Vagina (tissue), 2 donors: ENCODE data around the gene HPX. TPM values are rescaled to one million over a fixed set of nuclear protein-coding genes. Genes with fewer than 3 reads are reported as not detected.
A peak's percentile ranks its signal among the peaks of the same experiment; 100 is the strongest.

ENCODE experiments used
- DNase-seq, 2 donors: peaks; one replicate each; pipeline ENCODE4 v3.0.0-alpha.2; 2017; ENCODE audit errors: extremely low spot score in 2 of 2
- H3K27ac ChIP-seq: fragments of 200-600 bp; sonication (generic); one replicate; pipeline ENCODE4 v1.5.1; 2019
- H3K27me3 ChIP-seq: fragments of 200-600 bp; sonication (generic); one replicate; pipeline ENCODE4 v1.5.1; 2019
- H3K36me3 ChIP-seq, 2 donors: fragments of 200-600 bp; sonication (generic); one replicate each; pipeline ENCODE4 v1.5.1; 2017 to 2019
- H3K4me1 ChIP-seq: fragments of 200-600 bp; sonication (generic); one replicate; pipeline ENCODE4 v1.5.1; 2019
- H3K4me3 ChIP-seq, 2 donors: fragments of 200-600 bp; sonication (generic); 1 replicate in 1 of 2; 2 replicates in 1 of 2; pipeline ENCODE4 v1.5.1; 2016 to 2019
- H3K9me3 ChIP-seq: fragments of 200-600 bp; sonication (generic); one replicate; pipeline ENCODE4 v1.5.1; 2019
- POLR2A ChIP-seq, 2 donors: fragments of 450-650 bp; IDR thresholded peaks; one replicate each; pipeline ENCODE4 v1.6.1; 2017; ENCODE audit warnings: antibody characterized with exemption in 2 of 2, mild to moderate bottlenecking in 2 of 2, moderate library complexity in 2 of 2
- POLR2AphosphoS5 ChIP-seq, 2 donors: sonication (generic); formaldehyde crosslinking; IDR thresholded peaks; one replicate each; pipeline ENCODE4 v1.9.0; 2017; ENCODE audit warnings: antibody characterized with exemption in 2 of 2, mild to moderate bottlenecking in 2 of 2, low read depth in 1 of 2; ENCODE audit not compliant: insufficient read depth in 1 of 2
- intact Hi-C: fragments of 100-400 bp; cut with DNase I; formaldehyde crosslinking; loops from one replicate; pipeline ENCODE4 v1.15.1; 2023
- total RNA-seq: library from RNA; depleted of rRNA; stranded (reverse); fragments of >200 nt; gene quantifications from one replicate; pipeline ENCODE4 v1.2.3, GENCODE V29; 2016
- TF ChIP-seq, protein P1 (sequence below), 3 experiments: fragments of 450-650 bp in 2 of 3; fragments of 200-600 bp in 1 of 3; sonication (generic) in 1 of 3; IDR thresholded peaks; one replicate each; pipeline ENCODE4 v1.5.1; 2017 to 2019; ENCODE audit warnings: antibody characterized with exemption in 3 of 3, mild to moderate bottlenecking in 2 of 3, moderate library complexity in 2 of 3

The HPX gene
- total RNA-seq, 1 donor from 2014 or later = 0.98 TPM

- intact Hi-C loops = no loop called here
- TF ChIP-seq, protein P1, sequence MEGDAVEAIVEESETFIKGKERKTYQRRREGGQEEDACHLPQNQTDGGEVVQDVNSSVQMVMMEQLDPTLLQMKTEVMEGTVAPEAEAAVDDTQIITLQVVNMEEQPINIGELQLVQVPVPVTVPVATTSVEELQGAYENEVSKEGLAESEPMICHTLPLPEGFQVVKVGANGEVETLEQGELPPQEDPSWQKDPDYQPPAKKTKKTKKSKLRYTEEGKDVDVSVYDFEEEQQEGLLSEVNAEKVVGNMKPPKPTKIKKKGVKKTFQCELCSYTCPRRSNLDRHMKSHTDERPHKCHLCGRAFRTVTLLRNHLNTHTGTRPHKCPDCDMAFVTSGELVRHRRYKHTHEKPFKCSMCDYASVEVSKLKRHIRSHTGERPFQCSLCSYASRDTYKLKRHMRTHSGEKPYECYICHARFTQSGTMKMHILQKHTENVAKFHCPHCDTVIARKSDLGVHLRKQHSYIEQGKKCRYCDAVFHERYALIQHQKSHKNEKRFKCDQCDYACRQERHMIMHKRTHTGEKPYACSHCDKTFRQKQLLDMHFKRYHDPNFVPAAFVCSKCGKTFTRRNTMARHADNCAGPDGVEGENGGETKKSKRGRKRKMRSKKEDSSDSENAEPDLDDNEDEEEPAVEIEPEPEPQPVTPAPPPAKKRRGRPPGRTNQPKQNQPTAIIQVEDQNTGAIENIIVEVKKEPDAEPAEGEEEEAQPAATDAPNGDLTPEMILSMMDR (IDR thresholded peaks at IDR 0.05) = no peak
- no peak for TF ChIP-seq POLR2A (IDR thresholded peaks at IDR 0.05)
- no peak for TF ChIP-seq POLR2AphosphoS5 (IDR thresholded peaks at IDR 0.05; ENCODE audit: insufficient read depth in 1 of 2, low read depth in 1 of 2)
- Histone ChIP-seq H3K4me3 (no peak overlapping the region), H3K36me3 (no peaks in the 10 kb centered on the region), H3K4me1 (peaks cover 38% of the 10 kb centered on the region), H3K27me3 (no peaks in the 10 kb centered on the region), H3K9me3 (no peaks in the 10 kb centered on the region), H3K27ac (peak overlapping the region; percentile 64)
- DNase-seq = no peak
These were observed 28.8 kb upstream of the HPX start for GRCh38 chr11:6469599-6469998.

- Histone ChIP-seq H3K27me3 (no peaks in the 10 kb centered on the region), H3K4me3 (no peak overlapping the region), H3K27ac (peak overlapping the region; percentile 64), H3K9me3 (no peaks in the 10 kb centered on the region), H3K36me3 (peaks cover 0 to 5% of the 10 kb centered on the region in 2 donors), H3K4me1 (peaks cover 33% of the 10 kb centered on the region)
- intact Hi-C loops = no loop called here
- no peak for TF ChIP-seq POLR2A (IDR thresholded peaks at IDR 0.05)
- TF ChIP-seq POLR2AphosphoS5 (IDR thresholded peaks at IDR 0.05; ENCODE audit: insufficient read depth in 1 of 2, low read depth in 1 of 2) = peak in 1 of 2 donors; percentile 44
- DNase-seq = no peak
These were observed 28.1 kb upstream of the HPX start for GRCh38 chr11:6468712-6469495.

DNA sequence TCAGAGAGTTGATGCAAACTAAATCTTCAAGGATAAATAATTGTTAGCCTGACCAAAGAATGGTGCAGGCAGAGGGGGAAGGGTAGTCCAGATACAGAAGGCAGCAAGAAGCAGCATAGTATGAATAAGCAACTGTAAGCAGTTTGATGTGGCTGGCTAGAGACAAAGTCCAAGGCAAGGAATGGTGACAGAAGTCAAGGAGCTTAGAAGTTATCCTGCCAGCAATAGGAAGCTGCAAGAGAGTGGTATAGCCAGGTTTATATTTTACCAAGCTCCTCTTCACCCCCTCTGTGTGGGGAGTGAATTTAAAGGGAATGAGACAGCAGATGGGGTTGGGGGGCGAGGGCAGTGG, 18.3 kb upstream of the HPX start:
- intact Hi-C loops = no loop called here
- DNase-seq = no peak
- Histone ChIP-seq H3K27me3 (no peaks in the 10 kb centered on the region), H3K27ac (no peak overlapping the region), H3K4me1 (no peaks in the 10 kb centered on the region), H3K4me3 (no peak overlapping the region), H3K36me3 (peaks cover 5 to 65% of the 10 kb centered on the region in 2 donors), H3K9me3 (no peaks in the 10 kb centered on the region)
- TF ChIP-seq, protein P1 (IDR thresholded peaks at IDR 0.05) = no peak

- no peak overlapping the region for H3K27ac ChIP-seq
- H3K27me3 ChIP-seq = no peaks in the 10 kb centered on the region
- peaks cover 5 to 63% of the 10 kb centered on the region in 2 donors for H3K36me3 ChIP-seq
- intact Hi-C loops = no loop called here
- DNase-seq = no peak
- no peak overlapping the region for H3K4me3 ChIP-seq
- TF ChIP-seq POLR2A (IDR thresholded peaks at IDR 0.05) (no peak), POLR2AphosphoS5 (IDR thresholded peaks at IDR 0.05; ENCODE audit: insufficient read depth in 1 of 2, low read depth in 1 of 2) (no peak)
- TF ChIP-seq, protein P1 (IDR thresholded peaks at IDR 0.05) = no peak
- no peaks in the 10 kb centered on the region for H3K4me1 ChIP-seq
- no peaks in the 10 kb centered on the region for H3K9me3 ChIP-seq
These were observed 17.7 kb upstream of the HPX start for GRCh38 chr11:6458352-6459098.

DNA sequence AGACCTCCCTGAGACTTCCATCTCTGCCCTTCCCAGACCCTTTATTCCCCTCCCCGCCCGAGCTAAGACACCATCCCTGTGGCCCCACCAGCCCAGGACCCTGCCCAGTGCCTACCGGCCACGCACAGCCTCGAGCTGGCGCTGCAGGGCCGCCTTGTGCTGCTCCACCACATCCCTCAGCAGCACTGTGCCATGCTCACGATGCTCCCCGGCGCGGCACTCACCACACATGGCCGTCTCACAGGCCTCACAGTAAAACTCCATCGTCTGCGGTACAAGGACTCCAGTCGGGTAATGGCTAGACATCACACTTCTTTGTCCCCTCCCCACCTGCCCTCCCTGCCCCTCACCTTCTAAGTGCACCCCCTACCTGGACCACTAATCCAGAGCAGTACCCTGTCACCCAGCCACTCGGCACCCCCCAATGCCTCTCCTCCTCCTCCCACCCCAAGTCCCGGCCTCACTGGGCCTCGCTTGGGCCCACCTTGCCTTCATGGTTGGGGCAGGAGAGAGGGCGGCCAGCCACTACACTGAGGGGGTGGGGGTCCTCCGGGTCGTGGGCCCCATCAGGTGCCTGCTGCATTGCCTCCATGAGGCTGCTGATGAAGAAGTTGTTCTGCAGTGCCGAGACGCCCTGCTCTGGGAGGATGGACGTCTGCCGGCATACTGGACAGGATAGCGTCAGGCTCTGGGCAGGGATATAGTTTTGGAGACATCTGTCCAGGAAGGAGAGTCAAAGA, 17.0 kb upstream of the HPX start:
- Histone ChIP-seq H3K4me1 (no peaks in the 10 kb centered on the region), H3K9me3 (no peaks in the 10 kb centered on the region), H3K36me3 (peaks cover 5 to 65% of the 10 kb centered on the region in 2 donors), H3K27ac (no peak overlapping the region), H3K27me3 (no peaks in the 10 kb centered on the region), H3K4me3 (no peak overlapping the region)
- TF ChIP-seq POLR2A (IDR thresholded peaks at IDR 0.05) (no peak), POLR2AphosphoS5 (IDR thresholded peaks at IDR 0.05; ENCODE audit: insufficient read depth in 1 of 2, low read depth in 1 of 2) (no peak)
- TF ChIP-seq, protein P1 (IDR thresholded peaks at IDR 0.05) = no peak
- no peak for DNase-seq
- intact Hi-C loops = no loop called here
